Breast epithelium (tissue), 3 donors: ENCODE measurements around the gene NDUFB7.

Experiments
- POLR2A ChIP-seq: fragments of 450-650 bp; IDR thresholded peaks from one replicate; pipeline ENCODE4 v1.6.1; 2016; ENCODE audit warnings: antibody characterized with exemption, mild to moderate bottlenecking, moderate library complexity
- TF ChIP-seq, protein P1 (sequence below), 3 donors: fragments of 450-650 bp; IDR thresholded peaks; one replicate each; pipeline ENCODE4 v1.5.1; 2016 to 2017; ENCODE audit warnings: antibody characterized with exemption in 3 of 3, mild to moderate bottlenecking in 3 of 3, moderate library complexity in 3 of 3

DNA sequence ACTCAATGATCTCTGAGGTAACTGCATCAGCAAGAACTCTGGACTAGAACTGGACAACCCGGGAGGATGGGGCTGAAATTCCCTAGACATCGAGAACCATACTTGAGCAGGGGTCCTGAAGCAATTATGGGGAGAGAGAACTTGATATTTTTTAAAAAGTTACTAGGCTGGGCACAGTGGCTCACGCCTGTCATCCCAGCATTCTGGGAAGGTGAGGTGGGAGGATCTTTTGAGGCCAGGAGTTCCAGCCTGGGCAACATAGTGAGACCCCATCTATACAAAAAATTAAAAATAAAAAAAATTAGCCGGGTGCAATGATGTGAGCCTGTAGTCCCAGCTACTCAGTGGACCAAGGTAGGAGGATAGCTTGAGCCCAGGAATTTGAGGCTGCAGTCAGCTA lies 51.3 kb downstream of the NDUFB7 start:
- TF ChIP-seq, protein P1, sequence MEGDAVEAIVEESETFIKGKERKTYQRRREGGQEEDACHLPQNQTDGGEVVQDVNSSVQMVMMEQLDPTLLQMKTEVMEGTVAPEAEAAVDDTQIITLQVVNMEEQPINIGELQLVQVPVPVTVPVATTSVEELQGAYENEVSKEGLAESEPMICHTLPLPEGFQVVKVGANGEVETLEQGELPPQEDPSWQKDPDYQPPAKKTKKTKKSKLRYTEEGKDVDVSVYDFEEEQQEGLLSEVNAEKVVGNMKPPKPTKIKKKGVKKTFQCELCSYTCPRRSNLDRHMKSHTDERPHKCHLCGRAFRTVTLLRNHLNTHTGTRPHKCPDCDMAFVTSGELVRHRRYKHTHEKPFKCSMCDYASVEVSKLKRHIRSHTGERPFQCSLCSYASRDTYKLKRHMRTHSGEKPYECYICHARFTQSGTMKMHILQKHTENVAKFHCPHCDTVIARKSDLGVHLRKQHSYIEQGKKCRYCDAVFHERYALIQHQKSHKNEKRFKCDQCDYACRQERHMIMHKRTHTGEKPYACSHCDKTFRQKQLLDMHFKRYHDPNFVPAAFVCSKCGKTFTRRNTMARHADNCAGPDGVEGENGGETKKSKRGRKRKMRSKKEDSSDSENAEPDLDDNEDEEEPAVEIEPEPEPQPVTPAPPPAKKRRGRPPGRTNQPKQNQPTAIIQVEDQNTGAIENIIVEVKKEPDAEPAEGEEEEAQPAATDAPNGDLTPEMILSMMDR (IDR thresholded peaks at IDR 0.05), result no peak
- TF ChIP-seq POLR2A, result no peak
